Measurements from ENCODE around the gene SESTD1.

Gene SESTD1

DNA sequence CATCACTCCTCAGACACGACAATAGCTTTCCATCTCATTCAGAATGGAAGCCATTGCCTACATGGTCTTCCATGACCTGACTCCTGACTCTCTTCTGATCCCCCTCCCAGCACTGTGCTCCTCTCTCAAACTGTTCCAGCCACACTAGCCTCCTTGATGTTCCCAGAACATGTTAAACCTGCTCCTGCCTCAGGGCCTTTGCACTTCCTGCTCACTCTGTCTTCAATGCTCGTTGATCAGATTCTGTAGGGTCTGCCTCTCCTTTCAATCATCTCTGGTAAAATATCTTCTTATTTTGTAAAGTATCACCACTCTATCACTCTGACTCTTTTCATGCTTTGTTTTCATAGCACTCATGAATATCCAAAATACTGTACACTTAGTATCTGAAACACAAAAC lies 84.9 kb downstream of the SESTD1 start:
- Histone ChIP-seq H2AFZ (ENCODE audit: low read length) (no peak overlapping the region), H3K4me3 (ENCODE audit: low read depth, low read length, poor library complexity, severe bottlenecking) (no peak overlapping the region), H3K9me2 (ENCODE audit: low read depth, low read length) (no peaks in the 10 kb centered on the region), H3K79me2 (ENCODE audit: insufficient read depth, low read length) (no peaks in the 10 kb centered on the region), H3K27me3 (ENCODE audit: insufficient read depth, low read length) (no peaks in the 10 kb centered on the region), H3K4me1 (ENCODE audit: insufficient read depth, low read length, severe bottlenecking) (no peaks in the 10 kb centered on the region), H3F3A (ENCODE audit: insufficient read depth, low read length) (no peaks in the 10 kb centered on the region), H3K9ac (ENCODE audit: low read length) (no peak overlapping the region), H3K9me3 (ENCODE audit: low read length) (no peaks in the 10 kb centered on the region), H4K20me1 (ENCODE audit: insufficient read depth, low read length) (no peaks in the 10 kb centered on the region), H3K27ac (ENCODE audit: low read depth, low read length, poor library complexity, severe bottlenecking) (no peak overlapping the region), H3K4me2 (ENCODE audit: low read length) (no peak overlapping the region), H3K36me3 (ENCODE audit: insufficient read depth, low read length) (no peaks in the 10 kb centered on the region; the same call in 1 of the 2 replicates)
- TF ChIP-seq, protein P1, sequence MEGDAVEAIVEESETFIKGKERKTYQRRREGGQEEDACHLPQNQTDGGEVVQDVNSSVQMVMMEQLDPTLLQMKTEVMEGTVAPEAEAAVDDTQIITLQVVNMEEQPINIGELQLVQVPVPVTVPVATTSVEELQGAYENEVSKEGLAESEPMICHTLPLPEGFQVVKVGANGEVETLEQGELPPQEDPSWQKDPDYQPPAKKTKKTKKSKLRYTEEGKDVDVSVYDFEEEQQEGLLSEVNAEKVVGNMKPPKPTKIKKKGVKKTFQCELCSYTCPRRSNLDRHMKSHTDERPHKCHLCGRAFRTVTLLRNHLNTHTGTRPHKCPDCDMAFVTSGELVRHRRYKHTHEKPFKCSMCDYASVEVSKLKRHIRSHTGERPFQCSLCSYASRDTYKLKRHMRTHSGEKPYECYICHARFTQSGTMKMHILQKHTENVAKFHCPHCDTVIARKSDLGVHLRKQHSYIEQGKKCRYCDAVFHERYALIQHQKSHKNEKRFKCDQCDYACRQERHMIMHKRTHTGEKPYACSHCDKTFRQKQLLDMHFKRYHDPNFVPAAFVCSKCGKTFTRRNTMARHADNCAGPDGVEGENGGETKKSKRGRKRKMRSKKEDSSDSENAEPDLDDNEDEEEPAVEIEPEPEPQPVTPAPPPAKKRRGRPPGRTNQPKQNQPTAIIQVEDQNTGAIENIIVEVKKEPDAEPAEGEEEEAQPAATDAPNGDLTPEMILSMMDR (IDR thresholded peaks at IDR 0.05; ENCODE audit: low read length) = no peak
- no peak for TF ChIP-seq EZH2 (IDR thresholded peaks at IDR 0.05; ENCODE audit: borderline replicate concordance, low read length)

DNA sequence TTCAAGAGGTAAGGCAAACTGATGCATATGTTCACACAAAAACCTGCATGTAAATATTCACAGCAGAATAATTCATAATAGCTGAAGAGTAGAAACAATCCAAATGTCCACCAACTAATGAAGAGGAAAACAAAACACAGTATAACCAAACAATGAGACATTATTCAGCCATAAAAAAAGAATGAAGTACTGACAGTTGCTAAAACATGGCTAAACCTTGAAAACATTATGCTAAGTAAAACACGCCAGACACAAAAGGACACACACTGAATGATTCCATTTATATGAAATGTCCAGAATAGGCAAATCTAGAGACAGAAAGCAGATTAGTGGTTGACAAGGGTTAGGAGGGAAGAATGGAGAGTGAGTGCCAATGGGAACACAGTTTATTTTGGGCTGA lies 86.9 kb downstream of the SESTD1 start:
- Histone ChIP-seq H3K36me3 (ENCODE audit: insufficient read depth, low read length) (peaks cover 4% of the 10 kb centered on the region; the same call in 1 of the 2 replicates), H3K9me3 (ENCODE audit: low read length) (no peaks in the 10 kb centered on the region), H3F3A (ENCODE audit: insufficient read depth, low read length) (no peaks in the 10 kb centered on the region), H3K9ac (ENCODE audit: low read length) (no peak overlapping the region), H3K4me1 (ENCODE audit: insufficient read depth, low read length, severe bottlenecking) (no peaks in the 10 kb centered on the region), H4K20me1 (ENCODE audit: insufficient read depth, low read length) (no peaks in the 10 kb centered on the region), H3K27ac (ENCODE audit: low read depth, low read length, poor library complexity, severe bottlenecking) (no peak overlapping the region), H2AFZ (ENCODE audit: low read length) (no peak overlapping the region), H3K9me2 (ENCODE audit: low read depth, low read length) (no peaks in the 10 kb centered on the region), H3K79me2 (ENCODE audit: insufficient read depth, low read length) (no peaks in the 10 kb centered on the region), H3K4me3 (ENCODE audit: low read depth, low read length, poor library complexity, severe bottlenecking) (no peak overlapping the region), H3K4me2 (ENCODE audit: low read length) (no peak overlapping the region), H3K27me3 (ENCODE audit: insufficient read depth, low read length) (no peaks in the 10 kb centered on the region)
- TF ChIP-seq EZH2 (IDR thresholded peaks at IDR 0.05; ENCODE audit: borderline replicate concordance, low read length) = no peak
- TF ChIP-seq, protein P1 (IDR thresholded peaks at IDR 0.05; ENCODE audit: low read length) = no peak

DNA sequence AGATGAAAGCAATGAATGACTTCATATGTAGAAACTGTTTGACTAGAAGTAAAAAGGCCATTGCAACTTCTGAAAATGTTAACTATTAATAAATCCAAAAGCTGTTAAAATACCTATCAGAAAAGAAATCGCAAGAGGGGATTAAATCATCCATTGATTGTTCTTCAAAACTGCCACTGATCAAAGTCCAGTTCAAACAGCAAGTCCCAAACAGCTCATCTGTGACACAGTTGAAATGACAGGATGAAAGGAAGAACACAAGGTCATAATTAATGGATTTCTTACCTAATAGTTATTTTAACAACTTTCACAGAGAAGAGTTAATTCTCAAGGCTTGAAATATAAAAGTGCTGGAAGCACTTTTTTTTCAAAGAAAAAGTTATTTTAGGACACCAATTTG lies 90.4 kb downstream of the SESTD1 start:
- no peak overlapping the region for H3K27ac ChIP-seq (ENCODE audit: low read depth, low read length, poor library complexity, severe bottlenecking)
- H3K9me2 ChIP-seq (ENCODE audit: low read depth, low read length) = no peaks in the 10 kb centered on the region
- H4K20me1 ChIP-seq (ENCODE audit: insufficient read depth, low read length) = no peaks in the 10 kb centered on the region
- no peak overlapping the region for H2AFZ ChIP-seq (ENCODE audit: low read length)
- peaks cover 4% of the 10 kb centered on the region; the same call in 1 of the 2 replicates for H3K36me3 ChIP-seq (ENCODE audit: insufficient read depth, low read length)
- TF ChIP-seq, protein P1 (IDR thresholded peaks at IDR 0.05; ENCODE audit: low read length) = no peak
- H3K9me3 ChIP-seq (ENCODE audit: low read length) = no peaks in the 10 kb centered on the region
- H3K4me2 ChIP-seq (ENCODE audit: low read length) = no peak overlapping the region
- no peaks in the 10 kb centered on the region for H3K79me2 ChIP-seq (ENCODE audit: insufficient read depth, low read length)
- no peaks in the 10 kb centered on the region for H3F3A ChIP-seq (ENCODE audit: insufficient read depth, low read length)
- no peak overlapping the region for H3K9ac ChIP-seq (ENCODE audit: low read length)
- H3K4me3 ChIP-seq (ENCODE audit: low read depth, low read length, poor library complexity, severe bottlenecking) = no peak overlapping the region
- H3K27me3 ChIP-seq (ENCODE audit: insufficient read depth, low read length) = no peaks in the 10 kb centered on the region
- H3K4me1 ChIP-seq (ENCODE audit: insufficient read depth, low read length, severe bottlenecking) = peaks cover 14% of the 10 kb centered on the region

Data from OCI-LY1 (cell line).